8988T (cell line): ENCODE measurements around the gene PIEZO1.
"Not testable (repeated sequence)": the region's sequence is repeated elsewhere in the genome, so short reads cannot be mapped to it uniquely, and the experiment has no call there.

Experiments
- DNase-seq: peaks from one replicate; pipeline ENCODE4 v3.0.0; 2011

The PIEZO1 gene

GRCh38 chr16:88685156-88686061 lies 99.6 kb downstream of the PIEZO1 start:
- peak; percentile 98 for DNase-seq

- no peak for DNase-seq
Observed at GRCh38 chr16:88684569-88685155, 100.4 kb downstream of the PIEZO1 start.

- no peak for DNase-seq
Observed at GRCh38 chr16:88681709-88682451, 103.1 kb downstream of the PIEZO1 start.

DNA sequence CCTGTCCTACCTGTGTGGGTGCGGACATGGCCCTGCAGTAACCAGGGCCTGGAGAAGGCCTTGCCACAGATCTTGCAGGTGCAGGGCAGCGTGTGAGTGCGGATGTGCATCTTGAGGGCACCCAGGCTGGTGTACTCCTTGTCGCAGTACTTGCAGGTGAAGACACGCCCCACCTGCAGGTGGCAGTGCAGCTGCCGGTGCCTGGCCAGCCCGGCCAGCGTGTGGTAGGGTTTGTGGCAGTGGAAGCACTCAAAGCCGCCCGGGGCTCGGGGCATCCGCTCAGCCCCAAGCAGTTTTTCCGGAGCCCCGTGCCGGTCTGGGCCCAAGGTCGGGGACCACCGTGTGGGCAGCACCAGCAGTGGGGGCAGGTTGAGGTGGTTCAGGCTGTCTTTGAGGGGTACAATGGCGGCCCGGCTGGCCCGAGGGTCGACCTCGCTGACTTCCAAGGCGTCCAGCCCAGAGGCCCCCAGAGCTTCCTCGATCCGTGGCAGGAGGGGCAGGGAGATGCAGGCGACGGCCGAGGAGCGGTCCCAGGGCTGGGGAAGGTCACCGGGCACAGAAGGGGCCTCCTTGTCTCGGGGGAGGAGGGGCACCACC lies 103.8 kb downstream of the PIEZO1 start:
- DNase-seq: peak; percentile 91

- DNase-seq: no peak
Observed at GRCh38 chr16:88680554-88681083, 104.4 kb downstream of the PIEZO1 start.

DNA sequence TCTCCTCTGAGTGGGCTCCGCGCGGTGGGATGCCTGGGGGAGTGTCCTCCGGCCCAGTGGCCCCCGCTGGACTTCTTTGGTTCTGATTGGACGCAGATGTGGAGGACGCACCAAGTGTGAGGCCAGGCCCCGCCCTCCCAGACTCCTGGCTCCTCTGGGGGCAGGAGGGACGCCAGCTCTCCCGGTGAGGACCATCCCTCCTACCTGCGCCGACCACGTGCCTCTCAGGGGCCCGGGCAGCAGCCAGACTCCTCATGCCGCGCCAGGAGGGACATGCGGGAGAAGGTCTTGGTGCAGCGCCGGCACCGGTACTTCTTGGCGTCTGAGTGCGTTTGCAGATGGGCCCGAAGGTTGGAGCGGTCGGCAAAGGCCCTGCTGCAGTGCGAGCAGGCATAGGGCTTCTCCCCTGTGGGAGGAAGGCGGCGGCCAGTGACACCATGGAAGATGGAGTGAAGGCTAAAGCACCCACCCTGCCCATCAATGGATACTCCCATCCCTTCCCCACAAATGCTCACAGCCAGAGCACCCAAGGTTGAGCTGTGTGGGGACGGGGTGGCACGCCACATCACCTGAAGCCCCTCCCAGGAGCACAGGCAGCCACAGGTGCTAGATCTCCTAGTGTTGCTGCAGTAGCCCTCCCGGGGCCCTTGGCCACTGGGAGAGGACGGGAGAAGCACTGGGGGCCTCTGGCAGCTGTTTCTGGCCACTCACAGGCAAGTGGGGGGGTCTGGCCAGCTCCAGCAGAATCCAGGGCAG lies 106.6 kb downstream of the PIEZO1 start:
- DNase-seq: no peak

GRCh38 chr16:88677721-88678120 lies 107.3 kb downstream of the PIEZO1 start:
- no peak for DNase-seq

GRCh38 chr16:88676502-88677242 lies 108.3 kb downstream of the PIEZO1 start:
- DNase-seq: no peak

GRCh38 chr16:88673716-88674379 lies 111.2 kb downstream of the PIEZO1 start:
- DNase-seq: no peak

DNA sequence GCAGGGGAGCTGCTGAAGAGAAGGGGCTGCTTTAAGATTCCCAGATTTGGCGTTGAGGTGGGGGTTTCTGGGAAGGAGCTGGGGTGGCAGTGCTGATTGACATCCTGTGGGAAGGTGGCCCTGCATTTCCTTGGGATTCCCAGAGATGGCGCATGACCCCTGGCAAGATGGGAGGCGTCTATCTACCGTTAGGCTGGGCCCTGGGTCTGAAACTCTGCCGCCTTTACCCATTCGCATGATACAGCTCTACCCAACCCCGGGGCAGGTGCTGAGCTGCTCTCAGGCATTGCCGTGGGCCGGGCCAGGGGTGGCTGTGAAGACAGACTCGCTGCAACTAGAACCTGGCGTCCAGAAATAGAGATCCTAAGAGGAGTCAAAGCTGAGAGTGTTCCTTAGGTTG lies 112.2 kb downstream of the PIEZO1 start:
- no peak for DNase-seq

GRCh38 chr16:88671806-88672205 lies 113.2 kb downstream of the PIEZO1 start:
- no peak for DNase-seq

- no peak for DNase-seq
Observed at GRCh38 chr16:88669980-88670379, 115.0 kb downstream of the PIEZO1 start.

DNA sequence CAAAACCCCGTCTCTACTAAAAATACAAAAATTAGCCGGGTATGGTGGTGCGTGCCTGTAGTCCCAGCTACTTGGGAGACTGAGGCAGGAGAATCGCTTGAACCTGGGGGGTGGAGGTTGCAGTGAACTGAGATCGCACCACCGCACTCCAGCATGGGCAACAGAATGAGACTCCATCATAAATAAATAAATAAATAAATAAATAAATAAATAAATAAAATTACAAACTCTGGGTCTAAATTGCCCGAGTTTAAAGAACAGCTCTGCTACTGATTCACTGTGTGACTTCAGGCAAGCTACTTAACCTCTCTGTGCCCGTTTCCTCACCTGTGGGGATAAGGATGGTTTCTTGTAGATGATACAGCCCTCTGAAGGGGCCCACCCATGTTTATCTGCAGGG lies 115.5 kb downstream of the PIEZO1 start:
- DNase-seq: not testable (repeated sequence)

DNA sequence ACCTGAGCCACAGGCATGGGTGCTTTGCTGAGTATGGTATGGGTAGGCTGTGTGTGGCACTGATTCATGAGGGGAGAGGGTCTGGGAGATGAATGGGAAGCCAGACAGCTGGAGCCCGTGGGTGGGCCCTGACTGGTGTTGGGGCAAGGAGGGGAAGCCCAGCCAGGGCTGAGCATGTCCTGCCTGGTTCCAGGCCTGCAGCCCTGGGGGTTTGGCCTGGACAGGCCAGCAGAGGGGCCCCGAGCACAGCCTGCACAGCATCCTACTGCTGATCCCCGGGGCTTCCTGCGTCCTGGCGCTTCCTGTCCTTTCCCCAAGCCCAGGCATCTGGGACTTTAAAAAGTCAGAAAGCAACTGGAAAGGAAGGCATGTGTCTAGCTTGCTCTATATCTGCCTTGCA lies 117.6 kb downstream of the PIEZO1 start:
- DNase-seq: no peak

- no peak for DNase-seq
Observed at GRCh38 chr16:88665570-88665969, 119.5 kb downstream of the PIEZO1 start.
